ENCODE data around the gene PRDX3.

DNA sequence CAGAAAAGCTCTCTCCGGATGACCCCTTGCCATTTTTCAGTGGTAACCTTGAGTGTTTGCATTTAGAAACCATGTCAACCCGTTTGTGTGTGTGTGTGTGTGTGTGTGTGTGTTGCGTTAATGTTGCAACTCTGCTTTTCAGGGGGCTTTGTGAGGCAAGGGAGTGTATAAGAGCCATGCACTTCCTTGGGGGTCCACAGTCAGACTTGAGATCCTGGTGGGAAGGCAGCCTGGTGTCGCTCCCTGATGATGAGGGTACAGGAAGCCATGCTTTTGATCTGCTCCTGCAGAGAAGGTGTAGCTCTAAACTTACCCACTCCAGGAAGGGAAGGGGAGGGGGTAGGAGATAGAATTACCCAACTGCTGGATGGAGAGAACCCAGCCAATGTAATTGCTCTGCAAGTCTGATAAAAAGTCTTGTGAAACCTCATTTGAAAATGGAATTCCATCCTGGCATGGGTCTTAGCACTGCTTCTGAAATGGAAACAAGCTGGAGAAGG, 39.4 kb upstream of the PRDX3 start:
- TF ChIP-seq, protein P1, sequence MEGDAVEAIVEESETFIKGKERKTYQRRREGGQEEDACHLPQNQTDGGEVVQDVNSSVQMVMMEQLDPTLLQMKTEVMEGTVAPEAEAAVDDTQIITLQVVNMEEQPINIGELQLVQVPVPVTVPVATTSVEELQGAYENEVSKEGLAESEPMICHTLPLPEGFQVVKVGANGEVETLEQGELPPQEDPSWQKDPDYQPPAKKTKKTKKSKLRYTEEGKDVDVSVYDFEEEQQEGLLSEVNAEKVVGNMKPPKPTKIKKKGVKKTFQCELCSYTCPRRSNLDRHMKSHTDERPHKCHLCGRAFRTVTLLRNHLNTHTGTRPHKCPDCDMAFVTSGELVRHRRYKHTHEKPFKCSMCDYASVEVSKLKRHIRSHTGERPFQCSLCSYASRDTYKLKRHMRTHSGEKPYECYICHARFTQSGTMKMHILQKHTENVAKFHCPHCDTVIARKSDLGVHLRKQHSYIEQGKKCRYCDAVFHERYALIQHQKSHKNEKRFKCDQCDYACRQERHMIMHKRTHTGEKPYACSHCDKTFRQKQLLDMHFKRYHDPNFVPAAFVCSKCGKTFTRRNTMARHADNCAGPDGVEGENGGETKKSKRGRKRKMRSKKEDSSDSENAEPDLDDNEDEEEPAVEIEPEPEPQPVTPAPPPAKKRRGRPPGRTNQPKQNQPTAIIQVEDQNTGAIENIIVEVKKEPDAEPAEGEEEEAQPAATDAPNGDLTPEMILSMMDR (conservative IDR thresholded peaks at IDR 0.05; ENCODE audit: low read depth, low read length), result no peak
- TF ChIP-seq EZH2 (IDR thresholded peaks at IDR 0.05; ENCODE audit: borderline replicate concordance, low read depth, low read length, poor library complexity, severe bottlenecking), result no peak

All from A673 (cell line).